ENCODE results near the gene KDM2B.

- TF ChIP-seq POLR2A (IDR thresholded peaks at IDR 0.05; ENCODE audit: low read length), result no peak
- no peak for TF ChIP-seq GATA1 (IDR thresholded peaks at IDR 0.05; ENCODE audit: low read depth, low read length)
Measured at GRCh38 chr12:121571920-121572319, 8.9 kb downstream of the KDM2B start.
